ENCODE data around the gene NCKAP5. TPM values are rescaled to one million over a fixed set of nuclear protein-coding genes. Genes with fewer than 3 reads are reported as not detected.

NCKAP5 gene
- polyA plus RNA-seq, 1 experiment = 2.1 TPM

GRCh38 chr2:133044556-133044955 lies 523.7 kb downstream of the NCKAP5 start:
- ChIA-PET CTCF (no interaction called here), POLR2A (no interaction called here)
- Histone ChIP-seq H3K27me3 (ENCODE audit: control insufficient read depth, insufficient read depth, low read length) (no peaks in the 10 kb centered on the region), H3K4me3 (ENCODE audit: low read depth, low read length) (no peak overlapping the region), H3K36me3 (ENCODE audit: control insufficient read depth, insufficient read depth, low read length) (no peaks in the 10 kb centered on the region)
- DNase-seq (ENCODE audit: low read depth) = no peak
- no peak for TF ChIP-seq CTCF (IDR thresholded peaks at IDR 0.05; ENCODE audit: insufficient read depth, low read depth, low read length)

GRCh38 chr2:133040170-133040569 lies 528.1 kb downstream of the NCKAP5 start:
- DNase-seq (ENCODE audit: low read depth) = peak; percentile 12
- TF ChIP-seq CTCF (IDR thresholded peaks at IDR 0.05; ENCODE audit: insufficient read depth, low read depth, low read length) = no peak

GRCh38 chr2:133039531-133039930 lies 528.7 kb downstream of the NCKAP5 start:
- DNase-seq (ENCODE audit: low read depth) = no peak
- TF ChIP-seq CTCF (IDR thresholded peaks at IDR 0.05; ENCODE audit: insufficient read depth, low read depth, low read length) = no peak
- POLR2A ChIA-PET = no interaction called here

More at GRCh38 chr2:133040170-133040569, 528.1 kb downstream of the NCKAP5 start:
- no peaks in the 10 kb centered on the region for H3K36me3 ChIP-seq (ENCODE audit: control insufficient read depth, insufficient read depth, low read length)
- no peaks in the 10 kb centered on the region for H3K27me3 ChIP-seq (ENCODE audit: control insufficient read depth, insufficient read depth, low read length)
- POLR2A ChIA-PET = no interaction called here
- CTCF ChIA-PET = no interaction called here
- H3K4me3 ChIP-seq (ENCODE audit: low read depth, low read length) = no peak overlapping the region

GRCh38 chr2:133026536-133027177 lies 541.6 kb downstream of the NCKAP5 start:
- ChIA-PET CTCF (no interaction called here), POLR2A (no interaction called here)
- DNase-seq (ENCODE audit: low read depth) = no peak
- Histone ChIP-seq H3K36me3 (ENCODE audit: control insufficient read depth, insufficient read depth, low read length) (no peaks in the 10 kb centered on the region), H3K27me3 (ENCODE audit: control insufficient read depth, insufficient read depth, low read length) (no peaks in the 10 kb centered on the region), H3K4me3 (ENCODE audit: low read depth, low read length) (no peak overlapping the region)
- TF ChIP-seq CTCF (IDR thresholded peaks at IDR 0.05; ENCODE audit: insufficient read depth, low read depth, low read length) = no peak

More at GRCh38 chr2:133039531-133039930, 528.7 kb downstream of the NCKAP5 start:
- CTCF ChIA-PET = no interaction called here
- H3K27me3 ChIP-seq (ENCODE audit: control insufficient read depth, insufficient read depth, low read length) = no peaks in the 10 kb centered on the region
- no peak overlapping the region for H3K4me3 ChIP-seq (ENCODE audit: low read depth, low read length)
- no peaks in the 10 kb centered on the region for H3K36me3 ChIP-seq (ENCODE audit: control insufficient read depth, insufficient read depth, low read length)

GRCh38 chr2:133025004-133025403 lies 543.3 kb downstream of the NCKAP5 start:
- Histone ChIP-seq H3K36me3 (ENCODE audit: control insufficient read depth, insufficient read depth, low read length) (no peaks in the 10 kb centered on the region), H3K27me3 (ENCODE audit: control insufficient read depth, insufficient read depth, low read length) (no peaks in the 10 kb centered on the region), H3K4me3 (ENCODE audit: low read depth, low read length) (no peak overlapping the region)
- POLR2A ChIA-PET = no interaction called here
- DNase-seq (ENCODE audit: low read depth) = no peak
- no peak for TF ChIP-seq CTCF (IDR thresholded peaks at IDR 0.05; ENCODE audit: insufficient read depth, low read depth, low read length)
- CTCF ChIA-PET = no interaction called here
